H1 (cell line): ENCODE data around the gene FN3KRP. TPM values are rescaled to one million over a fixed set of nuclear protein-coding genes. Genes with fewer than 3 reads are reported as not detected.

ENCODE experiments used
- CTCF ChIA-PET: fragments of 300-600 bp; sonication (Branson Sonifier 250); formaldehyde crosslinking; loops from one replicate; lab custom pipeline; 2021; ENCODE audit not compliant: partially characterized antibody; lab: Charles Lee
- POLR2A ChIA-PET: fragments of 300-600 bp; sonication (Branson Sonifier 250); formaldehyde crosslinking; loops from one replicate; lab custom pipeline; 2021; ENCODE audit warnings: inconsistent platforms; ENCODE audit not compliant: partially characterized antibody; lab: Charles Lee
- DNase-seq, 2 experiments: peaks; one replicate each; pipeline versions ENCODE4 v3.0.0 to v3.0.0-alpha.2; 2010 to 2022; ENCODE audit warnings: low spot score in 2 of 2, low read depth in 1 of 2, mixed read lengths in 1 of 2
- FAIRE-seq: peaks from 2 replicates; lab custom pipeline; 2011; peaks lifted over from hg19 to GRCh38; lab: Jason Lieb, UNC
- H2AFZ ChIP-seq: 2 replicates; pipeline ENCODE4 v1.8.1; 2012; ENCODE audit warnings: low read length, inconsistent platforms
- H2AK5ac ChIP-seq: 2 replicates; pipeline ENCODE4 v1.6.1; 2013; ENCODE audit warnings: low read depth, low read length
- H2BK120ac ChIP-seq: replicated peaks from 2 replicates; pipeline ENCODE3; 2013; ENCODE audit warnings: low read depth, low read length, inconsistent platforms
- H2BK12ac ChIP-seq: 2 replicates; pipeline ENCODE4 v1.6.1; 2013; ENCODE audit warnings: low read depth, low read length
- H2BK15ac ChIP-seq: 2 replicates; pipeline ENCODE4 v1.6.1; 2013; ENCODE audit warnings: low read length
- H2BK20ac ChIP-seq: 2 replicates; pipeline ENCODE4 v1.6.1; 2013; ENCODE audit warnings: low read length
- H2BK5ac ChIP-seq: 2 replicates; pipeline ENCODE4 v1.6.1; 2013; ENCODE audit warnings: low read depth, low read length
- H3K14ac ChIP-seq: 2 replicates; pipeline ENCODE4 v1.6.1; 2013; ENCODE audit warnings: inconsistent platforms; ENCODE audit not compliant: insufficient read length
- H3K18ac ChIP-seq: 2 replicates; pipeline ENCODE4 v1.6.1; 2013; ENCODE audit warnings: low read length; ENCODE audit errors: extremely low read depth
- H3K23ac ChIP-seq: 2 replicates; pipeline ENCODE4 v1.6.1; 2013; ENCODE audit warnings: inconsistent platforms; ENCODE audit not compliant: insufficient read length
- H3K23me2 ChIP-seq: 2 replicates; pipeline ENCODE4 v1.6.1; 2013; ENCODE audit warnings: low read depth, low read length
- H3K27ac ChIP-seq: 2 replicates; pipeline ENCODE4 v1.6.1; 2011; ENCODE audit warnings: low read depth, low read length, inconsistent platforms
- H3K27me3 ChIP-seq, 4 experiments: replicated peaks in 1 of 4; 1 replicate in 1 of 4; 2 replicates in 3 of 4; pipeline versions ENCODE4 v1.6.1 to v1.8.1; 2011 to 2013; ENCODE audit warnings: low read length in 3 of 4, mild to moderate bottlenecking in 3 of 4, inconsistent platforms in 2 of 4, mixed read lengths in 2 of 4, moderate library complexity in 1 of 4; ENCODE audit not compliant: control insufficient read depth in 3 of 4, insufficient read depth in 3 of 4; ENCODE audit errors: extremely low read depth in 1 of 4
- H3K36me3 ChIP-seq, 4 experiments: 2 replicates each; pipeline versions ENCODE4 v1.6.1 to v1.8.1; 2011 to 2013; ENCODE audit warnings: mild to moderate bottlenecking in 4 of 4, low read length in 3 of 4, moderate library complexity in 2 of 4, control low read depth in 1 of 4, inconsistent platforms in 1 of 4; ENCODE audit not compliant: insufficient read depth in 4 of 4, control insufficient read depth in 2 of 4
- H3K4ac ChIP-seq: replicated peaks from 2 replicates; pipeline ENCODE3; 2013; ENCODE audit warnings: low read length, low read depth, mixed read lengths, inconsistent platforms; ENCODE audit not compliant: insufficient read length
- H3K4me1 ChIP-seq, 4 experiments: replicated peaks in 1 of 4; 1 replicate in 1 of 4; 2 replicates in 3 of 4; pipeline versions ENCODE4 v1.6.1 to v1.8.1; 2011 to 2013; ENCODE audit warnings: low read length in 3 of 4, inconsistent platforms in 2 of 4, mixed read lengths in 1 of 4; ENCODE audit not compliant: insufficient read depth in 4 of 4, control insufficient read depth in 3 of 4
- H3K4me2 ChIP-seq, 2 experiments: 2 replicates each; pipeline versions ENCODE4 v1.6.1 to v1.8.1; 2011 to 2013; ENCODE audit warnings: low read depth in 2 of 2, low read length in 2 of 2, control low read depth in 1 of 2, inconsistent platforms in 1 of 2, mild to moderate bottlenecking in 1 of 2; ENCODE audit not compliant: insufficient read depth in 1 of 2
- H3K4me3 ChIP-seq, 4 experiments: fragments of 200-600, 300-600 bp in 1 of 4; sonication (generic), shearing (Covaris generic), sonication (Bioruptor Twin) in 1 of 4; 2 replicates each; pipeline versions ENCODE4 v1.5.1 to v1.8.1; 2011 to 2016; ENCODE audit warnings: low read length in 4 of 4, low read depth in 3 of 4, control low read depth in 2 of 4, inconsistent platforms in 2 of 4, mild to moderate bottlenecking in 2 of 4, mixed read lengths in 1 of 4, moderate library complexity in 1 of 4; ENCODE audit not compliant: insufficient read depth in 2 of 4; ENCODE audit errors: extremely low read depth in 1 of 4
- H3K56ac ChIP-seq: replicated peaks from 2 replicates; pipeline ENCODE3; 2013; ENCODE audit warnings: low read depth, mild to moderate bottlenecking, mixed read lengths, low read length, inconsistent platforms; ENCODE audit not compliant: insufficient read length
- H3K79me1 ChIP-seq: 2 replicates; pipeline ENCODE4 v1.6.1; 2013; ENCODE audit warnings: low read depth, low read length, control low read depth
- H3K79me2 ChIP-seq, 2 experiments: 2 replicates each; pipeline versions ENCODE4 v1.6.1 to v1.8.1; 2012 to 2013; ENCODE audit warnings: low read length in 2 of 2, mild to moderate bottlenecking in 2 of 2, inconsistent platforms in 1 of 2; ENCODE audit not compliant: insufficient read depth in 2 of 2, control insufficient read depth in 1 of 2
- H3K9ac ChIP-seq, 4 experiments: replicated peaks in 1 of 4; 1 replicate in 1 of 4; 2 replicates in 3 of 4; pipeline versions ENCODE4 v1.6.1 to v1.8.1; 2011 to 2013; ENCODE audit warnings: low read depth in 3 of 4, low read length in 3 of 4, control low read depth in 2 of 4, mild to moderate bottlenecking in 2 of 4, moderate library complexity in 2 of 4, inconsistent platforms in 1 of 4; ENCODE audit errors: extremely low read depth in 1 of 4
- H3K9me3 ChIP-seq, 2 experiments: 2 replicates each; pipeline versions ENCODE4 v1.6.1 to v1.8.1; 2012 to 2013; ENCODE audit warnings: mild to moderate bottlenecking in 2 of 2, moderate library complexity in 2 of 2, control low read depth in 1 of 2, inconsistent platforms in 1 of 2, low read depth in 1 of 2, low read length in 1 of 2, mixed read lengths in 1 of 2; ENCODE audit not compliant: insufficient read depth in 2 of 2
- H4K20me1 ChIP-seq, 2 experiments: replicated peaks in 1 of 2; 2 replicates each; pipeline versions ENCODE3 to v1.8.1; 2011 to 2013; ENCODE audit warnings: inconsistent platforms in 2 of 2, low read length in 2 of 2, mild to moderate bottlenecking in 1 of 2; ENCODE audit not compliant: insufficient read depth in 2 of 2, control insufficient read depth in 1 of 2
- H4K5ac ChIP-seq: 2 replicates; pipeline ENCODE4 v1.6.1; 2013; ENCODE audit warnings: low read length, low read depth, mixed read lengths, inconsistent platforms; ENCODE audit not compliant: insufficient read length
- H4K8ac ChIP-seq: 2 replicates; pipeline ENCODE4 v1.8.0; 2013; ENCODE audit warnings: mild to moderate bottlenecking, moderate library complexity, low read length, inconsistent platforms; ENCODE audit not compliant: insufficient read depth; ENCODE audit errors: extremely low read depth
- H4K91ac ChIP-seq: replicated peaks from 2 replicates; pipeline ENCODE3; 2013; ENCODE audit warnings: low read length, mixed read lengths, inconsistent platforms; ENCODE audit not compliant: insufficient read length
- CREB1 ChIP-seq: IDR thresholded peaks from 2 replicates; pipeline ENCODE4 v1.6.1; 2012; ENCODE audit warnings: inconsistent platforms
- E2F6 ChIP-seq: IDR thresholded peaks from 2 replicates; pipeline ENCODE4 v1.6.1; 2012; ENCODE audit warnings: inconsistent platforms
- EZH2 ChIP-seq: fragments of 200-600 bp; sonication (generic); IDR thresholded peaks from 2 replicates; pipeline ENCODE4 v1.7.1; 2012; ENCODE audit warnings: low read depth, mild to moderate bottlenecking, moderate library complexity, low read length, inconsistent platforms; ENCODE audit not compliant: severe bottlenecking
- HDAC6 ChIP-seq: IDR thresholded peaks from one replicate; pipeline ENCODE4 v1.7.1; 2012; ENCODE audit warnings: low read depth, mild to moderate bottlenecking, inconsistent platforms, low read length, moderate library complexity
- JUN ChIP-seq: IDR thresholded peaks from 2 replicates; pipeline ENCODE4 v1.6.1; 2011; ENCODE audit warnings: low read depth, mild to moderate bottlenecking, improper control_type of control experiment, low read length
- KDM5A ChIP-seq: fragments of 200-600 bp; IDR thresholded peaks from 2 replicates; pipeline ENCODE4 v1.7.1; 2012; ENCODE audit warnings: mild to moderate bottlenecking, low read length, inconsistent platforms, mixed read lengths
- MAFK ChIP-seq: IDR thresholded peaks from 2 replicates; pipeline ENCODE4 v1.6.1; 2012; ENCODE audit warnings: low read depth, mild to moderate bottlenecking, improper control_type of control experiment, low read length
- SIRT6 ChIP-seq: IDR thresholded peaks from one replicate; pipeline ENCODE4 v1.7.1; 2012; ENCODE audit warnings: low read length, inconsistent platforms
- SP1 ChIP-seq: IDR thresholded peaks from 2 replicates; pipeline ENCODE4 v1.6.1; 2011; ENCODE audit warnings: low read depth, low read length
- TAF1 ChIP-seq: IDR thresholded peaks from 2 replicates; pipeline ENCODE4 v1.6.1; 2011; ENCODE audit warnings: mild to moderate bottlenecking, low read depth, low read length
- USF2 ChIP-seq: IDR thresholded peaks from 2 replicates; pipeline ENCODE4 v1.6.1; 2011; ENCODE audit warnings: low read length, improper control_type of control experiment
- ZNF274 ChIP-seq: IDR thresholded peaks from 2 replicates; pipeline ENCODE4 v1.7.0; 2012; ENCODE audit warnings: low read length, borderline replicate concordance; ENCODE audit errors: extremely low read depth
- WGBS, 2 experiments: shearing (Covaris generic) in 1 of 2; methylation state at CpG; one replicate each; pipeline versions ENCODE4 v1.1.6 to v1.1.7; 2013 to 2015; ENCODE audit warnings: low lambda C conversion rate in 2 of 2, mixed read lengths in 2 of 2, inconsistent platforms in 1 of 2, low coverage in 1 of 2, missing lambda C conversion rate in 1 of 2; ENCODE audit not compliant: insufficient replicate concordance in 2 of 2, insufficient coverage in 1 of 2, insufficient read length in 1 of 2; ENCODE audit errors: extremely low coverage in 1 of 2, missing lambda C conversion rate in 1 of 2; 5-methylcytosine and 5-hydroxymethylcytosine counted together
- polyA plus RNA-seq, 7 experiments: library from polyadenylated mRNA; depleted of rRNA in 3 of 7; stranded (reverse) in 5 of 7; unstranded in 2 of 7; fragments of >200 nt in 5 of 7; fragments of 200-250 nt in 2 of 7; gene quantifications; 1 replicate in 5 of 7; 2 replicates in 1 of 7; 4 replicates in 1 of 7; pipeline versions ENCODE4 v1.2.1 to v1.2.3, GENCODE V29; 2011 to 2013; ENCODE audit warnings: missing spikeins in 2 of 7, mixed read lengths in 2 of 7
- total RNA-seq: library from RNA; stranded (reverse); fragmentation: NEBNext Ultra II Directional; extraction: Animal tissue kit (Norgen Biotek cat#: 25700); gene quantifications from 2 replicates; pipeline ENCODE4 v1.2.1, GENCODE V29; 2021

The FN3KRP gene
- total and polyA plus RNA-seq, 2 of the 8 experiments (the other 6 are each of a cell fraction or from before 2014, with no cell fraction given) = 18.1 to 21.4 TPM

- CTCF ChIA-PET = interaction anchor here (0.6 to 3.4 kb wide), 9 partner anchors 11 to 88 kb away, joined by 3 to 22 read pairs (median 7); no protein-coding TSS in a partner anchor
- Histone ChIP-seq H3K4me2 (peak overlapping the region; percentile 67 to 84; a peak in 3 of 4 replicates), H3K56ac (no peak overlapping the region), H2BK5ac (0 out of 2 replicates have a peak overlapping the region, but pooled peaks have one; percentile 39), H3K18ac (peak overlapping the region; percentile 68), H3K9me3 (no peaks in the 10 kb centered on the region), H4K20me1 (peaks cover 1 to 3% of the 10 kb centered on the region in 2 experiments), H4K8ac (peak overlapping the region; percentile 93), H3K23ac (no peak overlapping the region), H2BK120ac (no peak overlapping the region), H3K36me3 (peaks cover 0 to 10% (median under 1%) of the 10 kb centered on the region in 4 experiments; a peak in 3 of 8 replicates), H3K27ac (0 out of 2 replicates have a peak overlapping the region, but pooled peaks have one; percentile 14), H4K91ac (no peak overlapping the region), H3K79me2 (peaks cover 0 to 53% of the 10 kb centered on the region in 2 experiments; a peak in 2 of 4 replicates), H4K5ac (peak overlapping the region; percentile 51), H2BK12ac (no peak overlapping the region; the same call in 1 of the 2 replicates), H3K79me1 (peaks cover 7% of the 10 kb centered on the region), H2BK20ac (no peak overlapping the region), H3K4me1 (peaks cover 8 to 18% (median 14%) of the 10 kb centered on the region in 4 experiments), H3K4me3 (peak overlapping the region in 1 of 4 experiments; percentile 51; a peak in 2 of 8 replicates), H2AFZ (no peak overlapping the region), H2BK15ac (peak overlapping the region; percentile 75; the same call in 1 of the 2 replicates), H3K4ac (peak overlapping the region; percentile 46), H2AK5ac (peak overlapping the region; percentile 94; the same call in 1 of the 2 replicates), H3K9ac (no peak overlapping the region; a peak in 1 of 7 replicates), H3K27me3 (no peaks in the 10 kb centered on the region; a peak in 2 of 7 replicates), H3K14ac (no peak overlapping the region), H3K23me2 (peaks cover 11% of the 10 kb centered on the region)
- 93% methylated on average over 3 of the region's 7 CpGs; no CpG with 5 or more reads in 1 of the 2 experiments for WGBS, 2 experiments
- DNase-seq (no peak), FAIRE-seq (no peak)
- POLR2A ChIA-PET = interaction anchor here (0.6 to 2.0 kb wide), 6 partner anchors 9 to 95 kb away, joined by 3 to 4 read pairs (median 4); no protein-coding TSS in a partner anchor
- TF ChIP-seq HDAC6 (no peak), CREB1 (no peak), ZNF274 (no peak), SIRT6 (no peak), SP1 (no peak), MAFK (no peak), E2F6 (no peak), KDM5A (no peak), TAF1 (no peak), USF2 (no peak), JUN (no peak), EZH2 (no peak)
Measured at GRCh38 chr17:82756166-82756565, 39.7 kb downstream of the FN3KRP start.
